Panc1 (cell line): ENCODE data around the gene RAPGEF5. TPM values are rescaled to one million over a fixed set of nuclear protein-coding genes. Genes with fewer than 3 reads are reported as not detected.

Source experiments
- ATAC-seq: fragments of 200-7000 bp; cut with Tn5 transposase; 2 replicates; pipeline ENCODE4 v1.9.1; 2020; ENCODE audit warnings: mild to moderate bottlenecking, moderate library complexity
- BruUV-seq: library from RNA; stranded (reverse); fragments of 400-500 nt; replicated peaks from 2 replicates; lab custom pipeline; 2021; lab: Mats Ljungman, UMichigan
- CTCF ChIA-PET: fragments of 300-600 bp; sonication (Branson Sonifier 250); formaldehyde crosslinking; loops from one replicate; lab custom pipeline; 2022; ENCODE audit warnings: antibody characterized with exemption; lab: Charles Lee
- POLR2A ChIA-PET: fragments of 300-600 bp; sonication (Branson Sonifier 250); formaldehyde crosslinking; loops from one replicate; lab custom pipeline; 2022; ENCODE audit warnings: antibody characterized with exemption; lab: Charles Lee
- DNase-seq: peaks from one replicate; pipeline ENCODE4 v3.0.0-alpha.2; 2010; ENCODE audit warnings: low read depth, low spot score
- H3K27ac ChIP-seq: 2 replicates; pipeline ENCODE4 v1.5.1; 2011; ENCODE audit warnings: mild to moderate bottlenecking, low read length, inconsistent platforms
- H3K27me3 ChIP-seq: fragments of 200-500 bp; sonication (Bioruptor generic); 2 replicates; pipeline ENCODE4 v1.6.0; 2014; ENCODE audit warnings: low read length, inconsistent platforms; ENCODE audit not compliant: control insufficient read depth, insufficient read depth
- H3K36me3 ChIP-seq: fragments of 200-500 bp; sonication (Bioruptor generic); 2 replicates; pipeline ENCODE4 v1.5.1; 2014; ENCODE audit warnings: inconsistent platforms, mild to moderate bottlenecking, low read length, moderate library complexity; ENCODE audit not compliant: control insufficient read depth, insufficient read depth
- H3K4me1 ChIP-seq: 2 replicates; pipeline ENCODE4 v1.5.1; 2011; ENCODE audit warnings: inconsistent platforms, mild to moderate bottlenecking, low read length, moderate library complexity; ENCODE audit not compliant: control insufficient read depth, insufficient read depth
- H3K4me3 ChIP-seq, 2 experiments: 2 replicates each; pipeline ENCODE4 v1.5.1; 2011 to 2012; ENCODE audit warnings: low read depth in 2 of 2, low read length in 2 of 2, mild to moderate bottlenecking in 2 of 2, inconsistent platforms in 1 of 2, moderate library complexity in 1 of 2
- H3K9me3 ChIP-seq: fragments of 200-500 bp; sonication (Bioruptor generic); 2 replicates; pipeline ENCODE4 v1.5.1; 2014; ENCODE audit warnings: low read depth, mild to moderate bottlenecking, inconsistent platforms, low read length, moderate library complexity; ENCODE audit not compliant: control insufficient read depth, insufficient read depth
- POLR2AphosphoS5 ChIP-seq: IDR thresholded peaks from 2 replicates; pipeline ENCODE4 v1.6.1; 2012; ENCODE audit warnings: mild to moderate bottlenecking, low read depth, low read length, moderate library complexity
- SIN3A ChIP-seq: IDR thresholded peaks from 2 replicates; pipeline ENCODE4 v1.6.1; 2012; ENCODE audit warnings: low read depth, mild to moderate bottlenecking, low read length, moderate library complexity, borderline replicate concordance; ENCODE audit not compliant: insufficient read depth
- TCF7L2 ChIP-seq: IDR thresholded peaks from 2 replicates; pipeline ENCODE4 v1.6.1; 2011; ENCODE audit warnings: mild to moderate bottlenecking, low read depth, low read length, inconsistent platforms
- in situ Hi-C: cut with HindIII; loops from 2 replicates; pipeline ENCODE4 v1.10.0; 2016; ENCODE audit warnings: low sequenced_read_pairs, low pct_unique_long_range_greater_than_20kb
- intact Hi-C: fragments of 100-400 bp; cut with micrococcal nuclease; formaldehyde crosslinking; loops from one replicate; pipeline ENCODE4 v1.10.0; 2022; ENCODE audit not compliant: unreplicated experiment
- total RNA-seq: library from RNA; stranded (reverse); gene quantifications from one replicate; pipeline ENCODE4 v1.2.1, GENCODE V29; 2021; ENCODE audit not compliant: unreplicated experiment
- TF ChIP-seq, protein P1 (sequence below), 2 experiments: IDR thresholded peaks; 2 replicates each; pipeline ENCODE4 v1.6.1; 2011 to 2012; ENCODE audit warnings: low read depth in 2 of 2, control low read depth in 1 of 2, low read length in 1 of 2, mild to moderate bottlenecking in 1 of 2, moderate library complexity in 1 of 2; ENCODE audit not compliant: insufficient read depth in 1 of 2
- TF ChIP-seq, protein P2 (sequence below): fragments of 450-650 bp; IDR thresholded peaks from 2 replicates; pipeline ENCODE4 v1.5.1; 2017; ENCODE audit warnings: mild to moderate bottlenecking

Gene RAPGEF5
- total RNA-seq, 1 experiment from 2014 or later = 1.4 TPM

DNA sequence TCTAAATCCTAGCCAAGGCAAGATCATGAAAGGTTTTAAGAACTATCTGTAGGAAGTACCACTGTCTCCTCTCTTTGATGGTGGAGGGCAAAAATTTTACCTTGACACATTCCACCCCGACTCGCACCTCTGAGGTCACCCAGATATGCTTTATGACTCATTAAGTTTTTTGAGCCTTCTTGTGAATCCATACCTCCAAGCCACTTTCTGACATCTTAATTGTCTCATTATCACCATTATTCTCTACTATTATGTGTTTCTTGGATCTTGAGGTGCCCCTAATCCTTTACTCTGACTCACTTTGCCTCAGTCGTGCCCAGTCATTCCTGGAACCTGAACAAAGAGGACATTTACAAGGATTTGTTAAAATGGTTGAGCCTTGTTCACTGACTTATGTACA lies 146.6 kb downstream of the RAPGEF5 start:
- DNase-seq = no peak
- H3K36me3 ChIP-seq = no peaks in the 10 kb centered on the region
- CTCF ChIA-PET = no interaction called here
- POLR2A ChIA-PET = no interaction called here
- no peak for ATAC-seq
- TF ChIP-seq TCF7L2 (no peak), SIN3A (no peak)
- TF ChIP-seq, protein P1, sequence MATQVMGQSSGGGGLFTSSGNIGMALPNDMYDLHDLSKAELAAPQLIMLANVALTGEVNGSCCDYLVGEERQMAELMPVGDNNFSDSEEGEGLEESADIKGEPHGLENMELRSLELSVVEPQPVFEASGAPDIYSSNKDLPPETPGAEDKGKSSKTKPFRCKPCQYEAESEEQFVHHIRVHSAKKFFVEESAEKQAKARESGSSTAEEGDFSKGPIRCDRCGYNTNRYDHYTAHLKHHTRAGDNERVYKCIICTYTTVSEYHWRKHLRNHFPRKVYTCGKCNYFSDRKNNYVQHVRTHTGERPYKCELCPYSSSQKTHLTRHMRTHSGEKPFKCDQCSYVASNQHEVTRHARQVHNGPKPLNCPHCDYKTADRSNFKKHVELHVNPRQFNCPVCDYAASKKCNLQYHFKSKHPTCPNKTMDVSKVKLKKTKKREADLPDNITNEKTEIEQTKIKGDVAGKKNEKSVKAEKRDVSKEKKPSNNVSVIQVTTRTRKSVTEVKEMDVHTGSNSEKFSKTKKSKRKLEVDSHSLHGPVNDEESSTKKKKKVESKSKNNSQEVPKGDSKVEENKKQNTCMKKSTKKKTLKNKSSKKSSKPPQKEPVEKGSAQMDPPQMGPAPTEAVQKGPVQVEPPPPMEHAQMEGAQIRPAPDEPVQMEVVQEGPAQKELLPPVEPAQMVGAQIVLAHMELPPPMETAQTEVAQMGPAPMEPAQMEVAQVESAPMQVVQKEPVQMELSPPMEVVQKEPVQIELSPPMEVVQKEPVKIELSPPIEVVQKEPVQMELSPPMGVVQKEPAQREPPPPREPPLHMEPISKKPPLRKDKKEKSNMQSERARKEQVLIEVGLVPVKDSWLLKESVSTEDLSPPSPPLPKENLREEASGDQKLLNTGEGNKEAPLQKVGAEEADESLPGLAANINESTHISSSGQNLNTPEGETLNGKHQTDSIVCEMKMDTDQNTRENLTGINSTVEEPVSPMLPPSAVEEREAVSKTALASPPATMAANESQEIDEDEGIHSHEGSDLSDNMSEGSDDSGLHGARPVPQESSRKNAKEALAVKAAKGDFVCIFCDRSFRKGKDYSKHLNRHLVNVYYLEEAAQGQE (IDR thresholded peaks at IDR 0.05; ENCODE audit: insufficient read depth in 1 of 2, low read depth in 2 of 2, low read length in 1 of 2) = no peak
- TF ChIP-seq, protein P2, sequence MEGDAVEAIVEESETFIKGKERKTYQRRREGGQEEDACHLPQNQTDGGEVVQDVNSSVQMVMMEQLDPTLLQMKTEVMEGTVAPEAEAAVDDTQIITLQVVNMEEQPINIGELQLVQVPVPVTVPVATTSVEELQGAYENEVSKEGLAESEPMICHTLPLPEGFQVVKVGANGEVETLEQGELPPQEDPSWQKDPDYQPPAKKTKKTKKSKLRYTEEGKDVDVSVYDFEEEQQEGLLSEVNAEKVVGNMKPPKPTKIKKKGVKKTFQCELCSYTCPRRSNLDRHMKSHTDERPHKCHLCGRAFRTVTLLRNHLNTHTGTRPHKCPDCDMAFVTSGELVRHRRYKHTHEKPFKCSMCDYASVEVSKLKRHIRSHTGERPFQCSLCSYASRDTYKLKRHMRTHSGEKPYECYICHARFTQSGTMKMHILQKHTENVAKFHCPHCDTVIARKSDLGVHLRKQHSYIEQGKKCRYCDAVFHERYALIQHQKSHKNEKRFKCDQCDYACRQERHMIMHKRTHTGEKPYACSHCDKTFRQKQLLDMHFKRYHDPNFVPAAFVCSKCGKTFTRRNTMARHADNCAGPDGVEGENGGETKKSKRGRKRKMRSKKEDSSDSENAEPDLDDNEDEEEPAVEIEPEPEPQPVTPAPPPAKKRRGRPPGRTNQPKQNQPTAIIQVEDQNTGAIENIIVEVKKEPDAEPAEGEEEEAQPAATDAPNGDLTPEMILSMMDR = no peak
- in situ Hi-C loops (no loop called here), intact Hi-C loops (no loop called here)
- no peak overlapping the region for H3K27ac ChIP-seq
- no peaks in the 10 kb centered on the region for H3K9me3 ChIP-seq
- no peaks in the 10 kb centered on the region; the same call in 1 of the 2 replicates for H3K27me3 ChIP-seq
- no peak overlapping the region for H3K4me3 ChIP-seq
- no peaks in the 10 kb centered on the region for H3K4me1 ChIP-seq
- BruUV-seq = no TSS peak

DNA sequence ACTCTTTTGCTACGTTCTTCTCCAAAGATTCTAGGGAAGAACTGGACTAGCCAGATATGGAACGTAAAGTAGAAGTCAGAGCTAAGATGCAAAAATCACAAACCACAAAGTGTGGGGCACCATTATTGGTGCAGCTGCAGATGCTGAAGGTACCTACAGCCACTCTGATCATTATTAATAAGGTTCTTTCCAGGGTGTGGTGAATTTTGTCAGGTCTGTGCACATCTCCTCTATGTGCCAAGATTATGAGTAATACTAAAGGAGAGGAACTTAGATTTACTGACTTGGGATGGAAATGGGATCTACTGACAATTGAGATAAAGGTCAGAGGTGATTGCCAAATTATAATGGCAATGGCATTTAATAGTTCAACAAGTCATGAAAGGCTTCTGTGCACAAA lies 148.2 kb downstream of the RAPGEF5 start:
- no peaks in the 10 kb centered on the region for H3K36me3 ChIP-seq
- intact Hi-C loops (no loop called here), in situ Hi-C loops (no loop called here)
- H3K4me1 ChIP-seq = no peaks in the 10 kb centered on the region
- ATAC-seq (no peak), DNase-seq (no peak)
- TF ChIP-seq SIN3A = no peak
- no peak for TF ChIP-seq TCF7L2
- TF ChIP-seq, protein P1 (IDR thresholded peaks at IDR 0.05; ENCODE audit: insufficient read depth in 1 of 2, low read depth in 2 of 2, low read length in 1 of 2) = no peak
- TF ChIP-seq, protein P2 = no peak
- no peak for TF ChIP-seq POLR2AphosphoS5
- H3K9me3 ChIP-seq = no peaks in the 10 kb centered on the region
- H3K4me3 ChIP-seq = no peak overlapping the region
- ChIA-PET CTCF (no interaction called here), POLR2A (no interaction called here)
- H3K27me3 ChIP-seq = no peaks in the 10 kb centered on the region; the same call in 1 of the 2 replicates
- BruUV-seq = no TSS peak
- no peak overlapping the region for H3K27ac ChIP-seq
